HG02759 (cell line): Measurements from ENCODE around the gene TRIM52.
A peak's percentile ranks its signal among the peaks of the same experiment; 100 is the strongest.
"Not testable (repeated sequence)": the region's sequence is repeated elsewhere in the genome, so short reads cannot be mapped to it uniquely, and the experiment has no call there.

ENCODE experiments used
- ATAC-seq: cut with Tn5 transposase; IDR thresholded peaks from one replicate; pipeline ENCODE4 v1.9.1; 2021; ENCODE audit warnings: mild to moderate bottlenecking, moderate library complexity; ENCODE audit not compliant: unreplicated experiment

Gene TRIM52

GRCh38 chr5:181260720-181261319, at the start of gene TRIM52:
Gene TRIM52 (minus strand): TSS chr5:181261143. CDS start chr5:181260813, 330 bp downstream.
- peak; percentile 85 for ATAC-seq

GRCh38 chr5:181287331-181287730, 26.4 kb upstream of the TRIM52 start:
- ATAC-seq = not testable (repeated sequence)

- ATAC-seq = not testable (repeated sequence)
Measured at GRCh38 chr5:181285962-181286705, 25.2 kb upstream of the TRIM52 start.

- ATAC-seq = not testable (repeated sequence)
Measured at GRCh38 chr5:181283841-181284755, 23.2 kb upstream of the TRIM52 start.

- ATAC-seq = no peak
Measured at GRCh38 chr5:181283347-181283746, 22.4 kb upstream of the TRIM52 start.

GRCh38 chr5:181282874-181283273, 21.9 kb upstream of the TRIM52 start:
- no peak for ATAC-seq

GRCh38 chr5:181282415-181282814, 21.5 kb upstream of the TRIM52 start:
- ATAC-seq = not testable (repeated sequence)

- ATAC-seq = no peak
Measured at GRCh38 chr5:181281984-181282316, 21.0 kb upstream of the TRIM52 start.

GRCh38 chr5:181281077-181281983, 20.4 kb upstream of the TRIM52 start:
- no peak for ATAC-seq

GRCh38 chr5:181280251-181280762, 19.4 kb upstream of the TRIM52 start:
- ATAC-seq = no peak

- ATAC-seq = not testable (repeated sequence)
Measured at GRCh38 chr5:181273433-181273744, 12.4 kb upstream of the TRIM52 start.

- no peak for ATAC-seq
Measured at GRCh38 chr5:181271081-181271480, 10.1 kb upstream of the TRIM52 start.

GRCh38 chr5:181267907-181268306, 7.0 kb upstream of the TRIM52 start:
- ATAC-seq = not testable (repeated sequence)

- not testable (repeated sequence) for ATAC-seq
Measured at GRCh38 chr5:181267291-181267904, 6.5 kb upstream of the TRIM52 start.

- ATAC-seq = no peak
Measured at GRCh38 chr5:181265092-181265671, 4.2 kb upstream of the TRIM52 start.

- no peak for ATAC-seq
Measured at GRCh38 chr5:181263633-181264032, 2.7 kb upstream of the TRIM52 start.

- ATAC-seq = peak; percentile 62
Measured at GRCh38 chr5:181261320-181262049, 542 bp upstream of the TRIM52 start.

GRCh38 chr5:181259974-181260719, 796 bp downstream of the TRIM52 start:
- no peak for ATAC-seq
